ENCODE measurements around the gene PCNX1.

GRCh38 chr14:70981000-70981952 is 74.0 kb downstream of the PCNX1 start:
- no peak for TF ChIP-seq CTCF (IDR thresholded peaks at IDR 0.05)
- TF ChIP-seq POLR2A (IDR thresholded peaks at IDR 0.05): no peak

Measured in esophagus squamous epithelium (tissue), 4 donors.